Activated CD4-positive, alpha-beta T cell treated with anti-CD3 and anti-CD28 coated beads, Interleukin-2, amount 10 ng/mL, durations not matched to agents 24 days and 14 days (primary cell): ENCODE results near the gene ADCY6. TPM values are rescaled to one million over a fixed set of nuclear protein-coding genes. Genes with fewer than 3 reads are reported as not detected.

Source experiments
- DNase-seq: peaks from one replicate; pipeline ENCODE4 v3.0.0; 2022
- H3K27ac Mint-ChIP-seq: one replicate; pipeline ENCODE4 v1.8.0; 2022; ENCODE audit warnings: mild to moderate bottlenecking, mixed read lengths
- H3K27me3 Mint-ChIP-seq: one replicate; pipeline ENCODE4 v1.8.0; 2022; ENCODE audit warnings: mixed read lengths
- H3K36me3 Mint-ChIP-seq: one replicate; pipeline ENCODE4 v1.8.0; 2022; ENCODE audit warnings: low read depth, mild to moderate bottlenecking, mixed read lengths
- H3K4me1 Mint-ChIP-seq: one replicate; pipeline ENCODE4 v1.8.0; 2021; ENCODE audit warnings: mixed read lengths
- H3K4me3 Mint-ChIP-seq: one replicate; pipeline ENCODE4 v1.8.0; 2022; ENCODE audit warnings: mild to moderate bottlenecking, moderate library complexity, mixed read lengths
- H3K9me3 Mint-ChIP-seq: one replicate; pipeline ENCODE4 v1.8.0; 2021; ENCODE audit warnings: mixed read lengths
- intact Hi-C: fragments of 100-400 bp; cut with micrococcal nuclease; formaldehyde crosslinking; loops from one replicate; pipeline ENCODE4 v1.15.1; 2023
- total RNA-seq: library from RNA; stranded (reverse); gene quantifications from 2 replicates; pipeline ENCODE4 v1.2.3, GENCODE V29; 2022

ADCY6 gene
- total RNA-seq, 1 donor from 2014 or later, result 0.14 TPM

- intact Hi-C loops, result no loop called here
- no peak overlapping the region for H3K4me3 Mint-ChIP-seq
- peaks cover 15% of the 10 kb centered on the region for H3K27me3 Mint-ChIP-seq
- peaks cover 12% of the 10 kb centered on the region for H3K4me1 Mint-ChIP-seq
- no peak for DNase-seq
- H3K27ac Mint-ChIP-seq, result no peak overlapping the region
- peaks cover 2% of the 10 kb centered on the region for H3K36me3 Mint-ChIP-seq
- H3K9me3 Mint-ChIP-seq, result no peaks in the 10 kb centered on the region
These were observed 33.2 kb upstream of the ADCY6 start for GRCh38 chr12:48822139-48822538.

DNA sequence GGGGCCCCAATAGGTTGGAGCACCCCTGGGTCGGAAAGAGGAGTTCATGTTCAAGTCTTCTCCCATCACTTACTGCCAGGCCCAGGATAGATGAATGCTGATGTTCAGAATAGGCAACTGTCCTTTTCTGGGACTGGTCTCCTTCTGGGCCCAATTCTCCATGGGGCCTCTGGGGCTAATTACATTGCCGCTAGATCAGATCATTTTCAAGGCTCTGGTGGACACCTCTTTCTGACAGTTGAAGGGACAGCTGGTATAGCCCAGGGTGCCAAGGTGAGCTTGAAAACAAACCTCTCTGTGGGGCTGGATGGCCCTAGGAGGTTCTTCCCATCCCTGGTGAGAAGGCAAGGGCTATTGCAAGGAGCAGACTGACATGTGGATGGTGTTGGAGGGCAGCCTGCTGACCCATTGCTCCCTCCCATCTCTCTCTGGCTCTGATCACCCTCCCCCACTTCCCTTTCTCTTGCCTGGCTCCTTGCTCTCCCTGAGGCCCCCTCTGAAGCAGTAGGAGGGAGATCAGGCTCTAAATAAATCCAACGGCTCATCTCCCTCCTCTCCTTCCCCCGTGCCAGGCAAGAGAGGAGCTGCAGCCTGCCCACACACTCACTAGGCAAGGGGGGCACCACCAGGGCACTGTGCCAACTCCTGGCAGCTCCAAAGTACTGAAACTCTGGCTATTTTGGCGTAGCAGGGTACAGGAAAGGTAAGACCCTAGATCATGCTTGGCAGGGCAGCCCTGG, 31.3 kb upstream of the ADCY6 start:
- intact Hi-C loops, result loop anchor here (2.0 to 10.0 kb wide), 2 partner anchors 33 to 635 kb away; partner anchors contain the start of genes CCDC184 and DDX23
- Mint-ChIP-seq H3K36me3 (peaks cover 4% of the 10 kb centered on the region), H3K9me3 (no peaks in the 10 kb centered on the region), H3K4me1 (peaks cover 24% of the 10 kb centered on the region), H3K4me3 (no peak overlapping the region), H3K27me3 (peaks cover 24% of the 10 kb centered on the region), H3K27ac (no peak overlapping the region)
- no peak for DNase-seq

DNA sequence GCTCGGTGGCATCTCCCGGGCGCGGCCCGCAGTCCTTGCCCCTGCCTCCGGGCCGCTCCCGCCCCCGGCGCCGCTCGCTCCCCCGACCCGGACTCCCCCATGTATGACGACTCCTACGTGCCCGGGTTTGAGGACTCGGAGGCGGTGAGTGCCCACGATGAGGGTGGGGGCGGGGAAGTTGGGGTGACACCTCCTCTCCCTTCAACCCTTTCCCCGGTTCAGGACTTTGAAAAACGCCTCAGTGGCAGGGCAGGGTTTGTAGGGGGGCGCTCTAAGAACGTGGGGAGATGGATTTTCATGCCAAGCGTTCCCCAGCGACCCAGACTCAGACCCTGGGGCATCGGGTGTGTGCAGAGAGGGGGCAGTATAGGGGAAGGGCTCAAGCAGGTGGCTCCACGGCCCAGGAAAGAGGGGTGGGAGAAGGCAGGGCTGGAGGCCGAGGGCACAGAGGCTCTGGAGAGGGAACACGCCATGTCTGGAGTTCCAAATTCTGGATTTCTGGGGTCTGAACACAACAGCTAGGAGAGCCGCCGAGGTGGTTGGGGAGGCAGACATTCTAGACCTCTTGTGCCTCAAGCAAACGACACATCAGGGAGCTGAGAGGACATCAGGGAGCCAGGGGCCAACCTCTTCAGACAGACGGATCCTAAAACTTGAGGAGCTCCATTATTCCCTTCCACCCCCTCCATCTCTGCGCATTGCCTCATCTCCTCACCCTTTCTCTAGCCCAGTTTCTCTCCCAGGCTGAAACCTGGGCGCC, 30.1 kb upstream of the ADCY6 start:
- intact Hi-C loops, result loop anchor here (2.0 to 10.0 kb wide), 2 partner anchors 34 to 634 kb away; partner anchors contain the start of genes CCDC184 and DDX23
- Mint-ChIP-seq H3K27me3 (peaks cover 24% of the 10 kb centered on the region), H3K4me3 (peak overlapping the region; percentile 94), H3K27ac (peak overlapping the region; percentile 60), H3K4me1 (peaks cover 26% of the 10 kb centered on the region), H3K36me3 (peaks cover 4% of the 10 kb centered on the region), H3K9me3 (no peaks in the 10 kb centered on the region)
- no peak for DNase-seq

DNA sequence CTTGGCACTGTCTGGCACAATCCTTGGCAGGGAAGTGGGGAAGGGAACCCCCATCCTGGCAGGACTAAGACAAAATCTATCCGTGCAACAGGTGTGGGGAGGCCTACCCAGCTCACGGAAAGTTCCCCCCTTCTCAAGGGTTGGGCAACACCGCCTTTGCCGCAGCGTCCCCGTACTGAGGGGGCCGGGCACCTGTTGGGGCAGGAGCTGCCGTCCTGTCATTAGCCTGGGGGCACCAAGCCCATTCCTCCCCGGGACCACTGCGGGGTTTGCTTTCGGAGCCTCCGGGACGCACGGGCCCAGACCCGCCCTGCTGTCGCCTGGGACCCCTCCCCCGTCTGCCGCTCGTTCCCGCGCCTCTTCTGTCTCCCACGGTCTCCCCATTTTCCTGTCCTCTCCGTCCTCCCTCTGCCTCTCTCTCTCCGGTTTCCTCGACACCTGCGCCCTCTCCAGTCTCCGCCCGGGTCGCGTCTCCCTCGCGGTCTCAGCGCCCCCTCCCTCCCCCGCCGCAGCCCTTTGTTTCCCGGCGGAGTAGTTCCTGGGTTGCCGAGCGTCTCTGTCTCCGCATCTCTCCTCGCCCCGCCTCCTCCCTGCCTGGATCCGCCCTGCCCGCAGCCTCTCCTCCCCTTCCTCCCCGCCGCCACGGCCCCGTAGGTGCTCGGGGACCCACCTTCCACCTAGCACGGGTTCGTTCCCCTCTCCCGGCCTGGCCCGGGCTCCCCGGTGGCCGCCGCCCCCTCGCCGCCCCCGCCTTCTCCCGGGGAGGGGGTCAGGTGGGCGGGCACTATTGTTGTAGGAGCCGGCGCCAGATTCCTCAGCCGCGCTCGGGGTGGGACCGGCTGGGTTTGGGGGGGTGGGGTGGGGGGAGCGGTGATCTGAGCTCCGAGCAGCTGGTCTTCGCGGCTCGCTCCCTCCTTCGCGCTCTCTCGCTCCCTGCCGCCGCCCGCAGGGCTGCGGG, 29.3 kb upstream of the ADCY6 start, which contains the start of gene CACNB3:
CACNB3 (plus strand) TSS at position 624 of the 958 bp plus-strand sequence. CDS start 434 bp downstream, outside the sequence.
- H3K4me3 Mint-ChIP-seq, result peak within 1 kb of the TSS; percentile 94
- H3K36me3 Mint-ChIP-seq, result peaks cover 4% of the 10 kb centered on the region
- intact Hi-C loops, result loop anchor here (2.0 to 10.0 kb wide), 2 partner anchors 35 to 633 kb away; partner anchors contain the start of genes CCDC184 and DDX23
- H3K27me3 Mint-ChIP-seq, result peaks cover 27% of the 10 kb centered on the region
- peak within 1 kb of the TSS; percentile 60 for H3K27ac Mint-ChIP-seq
- no peaks in the 10 kb centered on the region for H3K9me3 Mint-ChIP-seq
- DNase-seq, result peak; percentile 95
- H3K4me1 Mint-ChIP-seq, result peaks cover 31% of the 10 kb centered on the region

DNA sequence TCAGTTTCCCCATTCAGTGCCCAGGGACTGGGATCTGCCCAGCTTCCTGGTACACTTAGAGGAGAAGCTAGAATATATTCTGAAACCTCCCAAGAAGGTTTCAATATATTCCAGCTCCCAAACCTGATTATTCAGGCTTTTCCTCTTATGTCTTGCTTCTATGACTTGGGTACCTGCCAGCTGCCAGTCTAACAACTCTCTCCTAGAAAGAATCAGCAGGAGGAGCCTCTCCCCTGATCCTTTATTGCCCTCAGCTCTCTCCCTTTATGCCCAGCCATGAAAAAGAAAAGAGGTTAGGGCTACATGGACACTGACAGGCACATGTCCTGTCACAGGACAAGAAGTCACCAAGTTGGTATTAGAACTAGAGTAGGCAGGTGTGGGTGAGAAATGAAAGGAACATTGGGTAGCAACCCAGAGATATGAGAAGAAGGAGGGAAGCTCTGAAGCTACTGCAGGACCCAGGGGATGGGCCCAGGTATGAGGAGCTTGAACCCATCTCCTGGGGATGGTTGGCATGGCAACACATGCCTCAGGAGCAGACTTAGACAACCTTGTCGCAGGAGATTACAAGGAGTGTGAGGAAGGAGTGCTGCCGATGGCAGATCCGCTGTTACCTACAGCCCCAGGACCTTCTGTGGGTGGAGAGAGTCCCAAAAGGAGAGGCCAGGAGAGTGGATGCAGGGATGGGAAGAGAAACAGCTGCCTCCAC, 27.4 kb upstream of the ADCY6 start:
- intact Hi-C loops, result loop anchor here (10.0 kb wide), 1 partner anchor 631 kb away; the partner anchor contains the start of gene CCDC184
- H3K9me3 Mint-ChIP-seq, result no peaks in the 10 kb centered on the region
- H3K27me3 Mint-ChIP-seq, result peaks cover 27% of the 10 kb centered on the region

GRCh38 chr12:48815126-48816110, 26.5 kb upstream of the ADCY6 start:
- H3K27me3 Mint-ChIP-seq, result peaks cover 27% of the 10 kb centered on the region
- peak; percentile 80 for DNase-seq
- H3K27ac Mint-ChIP-seq, result peak overlapping the region; percentile 88
- peak overlapping the region; percentile 98 for H3K4me3 Mint-ChIP-seq
- no peaks in the 10 kb centered on the region for H3K9me3 Mint-ChIP-seq
- intact Hi-C loops, result loop anchor here (2.0 to 10.0 kb wide), 2 partner anchors 19 to 631 kb away; partner anchors contain the start of gene CCDC184
- H3K4me1 Mint-ChIP-seq, result peaks cover 34% of the 10 kb centered on the region
- peaks cover 4% of the 10 kb centered on the region for H3K36me3 Mint-ChIP-seq

More for the DNA sequence above, 27.4 kb upstream of the ADCY6 start:
- Mint-ChIP-seq H3K36me3 (peaks cover 4% of the 10 kb centered on the region), H3K4me1 (peaks cover 34% of the 10 kb centered on the region), H3K27ac (no peak overlapping the region), H3K4me3 (peak overlapping the region; percentile 98)
- no peak for DNase-seq

GRCh38 chr12:48814262-48815125, 25.6 kb upstream of the ADCY6 start:
- peaks cover 26% of the 10 kb centered on the region for H3K27me3 Mint-ChIP-seq
- intact Hi-C loops, result loop anchor here (2.0 to 10.0 kb wide), 2 partner anchors 18 to 630 kb away; partner anchors contain the start of gene CCDC184
- no peaks in the 10 kb centered on the region for H3K9me3 Mint-ChIP-seq
- peaks cover 4% of the 10 kb centered on the region for H3K36me3 Mint-ChIP-seq
- H3K27ac Mint-ChIP-seq, result peak overlapping the region; percentile 88
- DNase-seq, result peak; percentile 96
- peak overlapping the region; percentile 98 for H3K4me3 Mint-ChIP-seq
- peaks cover 34% of the 10 kb centered on the region for H3K4me1 Mint-ChIP-seq

- H3K27me3 Mint-ChIP-seq, result peaks cover 21% of the 10 kb centered on the region
- peaks cover 30% of the 10 kb centered on the region for H3K4me1 Mint-ChIP-seq
- no peaks in the 10 kb centered on the region for H3K9me3 Mint-ChIP-seq
- H3K27ac Mint-ChIP-seq, result peak overlapping the region; percentile 88
- H3K36me3 Mint-ChIP-seq, result peaks cover 4% of the 10 kb centered on the region
- peak; percentile 56 for DNase-seq
- intact Hi-C loops, result loop anchor here (2.0 to 10.0 kb wide), 2 partner anchors 17 to 629 kb away; partner anchors contain the start of gene CCDC184
- peak overlapping the region; percentile 98 for H3K4me3 Mint-ChIP-seq
These were observed 24.8 kb upstream of the ADCY6 start for GRCh38 chr12:48813465-48814261.

- intact Hi-C loops, result loop anchor here (10.0 kb wide), 1 partner anchor 628 kb away; the partner anchor contains the start of gene CCDC184
- H3K9me3 Mint-ChIP-seq, result no peaks in the 10 kb centered on the region
- peak overlapping the region; percentile 6 for H3K4me3 Mint-ChIP-seq
- DNase-seq, result no peak
- no peak overlapping the region for H3K27ac Mint-ChIP-seq
- H3K4me1 Mint-ChIP-seq, result peaks cover 25% of the 10 kb centered on the region
- H3K36me3 Mint-ChIP-seq, result peaks cover 4% of the 10 kb centered on the region
- H3K27me3 Mint-ChIP-seq, result peaks cover 15% of the 10 kb centered on the region
These were observed 23.5 kb upstream of the ADCY6 start for GRCh38 chr12:48812389-48812788.

- Mint-ChIP-seq H3K36me3 (peaks cover 2% of the 10 kb centered on the region), H3K4me3 (no peak overlapping the region), H3K27me3 (peaks cover 7% of the 10 kb centered on the region), H3K27ac (no peak overlapping the region), H3K9me3 (no peaks in the 10 kb centered on the region), H3K4me1 (peaks cover 22% of the 10 kb centered on the region)
- intact Hi-C loops, result loop anchor here (10.0 kb wide), 1 partner anchor 627 kb away; the partner anchor contains the start of gene CCDC184
- no peak for DNase-seq
These were observed 22.7 kb upstream of the ADCY6 start for GRCh38 chr12:48811437-48812090.
